Upper lobe of left lung (tissue), 6 donors: ENCODE results near the gene CD96. TPM values are rescaled to one million over a fixed set of nuclear protein-coding genes. Genes with fewer than 3 reads are reported as not detected.

Experiments
- ATAC-seq, 2 donors: fragments of 200-7000 bp; cut with Tn5 transposase; one replicate each; pipeline ENCODE4 v1.9.1; 2022; ENCODE audit warnings: mild to moderate bottlenecking in 2 of 2, moderate library complexity in 2 of 2; ENCODE audit not compliant: low FRiP score in 2 of 2
- DNase-seq, 2 donors: peaks; one replicate each; pipeline ENCODE4 v3.0.0-alpha.2; 2019 to 2020
- H3K27ac ChIP-seq, 4 donors: fragments of 200-600 bp; sonication (generic); one replicate each; pipeline ENCODE4 v1.5.1; 2016 to 2019
- H3K27me3 ChIP-seq, 4 donors: fragments of 200-600 bp; sonication (generic); one replicate each; pipeline ENCODE4 v1.5.1; 2017 to 2019
- H3K36me3 ChIP-seq, 4 donors: fragments of 200-600 bp; sonication (generic); one replicate each; pipeline ENCODE4 v1.5.1; 2016 to 2019
- H3K4me1 ChIP-seq, 4 donors: fragments of 200-600 bp; sonication (generic); one replicate each; pipeline ENCODE4 v1.5.1; 2018 to 2019
- H3K4me3 ChIP-seq, 4 donors: fragments of 200-600 bp; sonication (generic); one replicate each; pipeline ENCODE4 v1.5.1; 2017 to 2019; ENCODE audit warnings: mild to moderate bottlenecking in 2 of 4, moderate library complexity in 1 of 4
- H3K9me3 ChIP-seq, 4 donors: fragments of 200-600 bp; sonication (generic); one replicate each; pipeline ENCODE4 v1.5.1; 2018 to 2019
- EP300 ChIP-seq, 4 donors: sonication (generic); formaldehyde crosslinking; IDR thresholded peaks; one replicate each; pipeline ENCODE4 v1.5.1; 2017; ENCODE audit warnings: antibody characterized with exemption in 4 of 4, control low read depth in 2 of 4
- POLR2A ChIP-seq, 4 donors: fragments of 450-650 bp; IDR thresholded peaks; one replicate each; pipeline ENCODE4 v1.5.1; 2016 to 2017; ENCODE audit warnings: antibody characterized with exemption in 4 of 4, mild to moderate bottlenecking in 2 of 4
- POLR2AphosphoS5 ChIP-seq, 2 donors: sonication (generic); formaldehyde crosslinking; IDR thresholded peaks; one replicate each; pipeline ENCODE4 v1.5.1; 2017; ENCODE audit warnings: antibody characterized with exemption in 2 of 2
- WGBS, 2 donors: methylation state at CpG; one replicate each; pipeline ENCODE4 v1.1.5; 2017 to 2018; 5-methylcytosine and 5-hydroxymethylcytosine counted together
- total RNA-seq, 6 donors: library from RNA; depleted of rRNA in 4 of 6; stranded (reverse); fragments of >200 nt in 4 of 6; gene quantifications; one replicate each; pipeline versions ENCODE4 v1.1.0 to v1.2.1, GENCODE V29; 2016 to 2021
- TF ChIP-seq, protein P1 (sequence below), 6 experiments: fragments of 450-650 bp in 4 of 6; fragments of 200-600 bp in 2 of 6; sonication (generic) in 2 of 6; IDR thresholded peaks; one replicate each; pipeline ENCODE4 v1.5.1; 2016 to 2019; ENCODE audit warnings: antibody characterized with exemption in 6 of 6
- donor health status: DM: no; HTN: no; CAD: no; lungs with moderate emphysema.
- donor health status: DM: no; HTN: yes; CAD: no; lungs with severe emphysema.

The CD96 gene
- total RNA-seq, 6 donors from 2014 or later, result 2.4 to 18.2 (median 4.4) TPM

- Histone ChIP-seq H3K4me1 (peaks cover 3 to 25% (median 14%) of the 10 kb centered on the region in 4 donors), H3K27ac (no peak overlapping the region), H3K4me3 (peak overlapping the region in 1 of 4 donors; percentile 8), H3K9me3 (no peaks in the 10 kb centered on the region), H3K27me3 (no peaks in the 10 kb centered on the region), H3K36me3 (no peaks in the 10 kb centered on the region)
- TF ChIP-seq POLR2AphosphoS5 (IDR thresholded peaks at IDR 0.05), result no peak
- TF ChIP-seq, protein P1, sequence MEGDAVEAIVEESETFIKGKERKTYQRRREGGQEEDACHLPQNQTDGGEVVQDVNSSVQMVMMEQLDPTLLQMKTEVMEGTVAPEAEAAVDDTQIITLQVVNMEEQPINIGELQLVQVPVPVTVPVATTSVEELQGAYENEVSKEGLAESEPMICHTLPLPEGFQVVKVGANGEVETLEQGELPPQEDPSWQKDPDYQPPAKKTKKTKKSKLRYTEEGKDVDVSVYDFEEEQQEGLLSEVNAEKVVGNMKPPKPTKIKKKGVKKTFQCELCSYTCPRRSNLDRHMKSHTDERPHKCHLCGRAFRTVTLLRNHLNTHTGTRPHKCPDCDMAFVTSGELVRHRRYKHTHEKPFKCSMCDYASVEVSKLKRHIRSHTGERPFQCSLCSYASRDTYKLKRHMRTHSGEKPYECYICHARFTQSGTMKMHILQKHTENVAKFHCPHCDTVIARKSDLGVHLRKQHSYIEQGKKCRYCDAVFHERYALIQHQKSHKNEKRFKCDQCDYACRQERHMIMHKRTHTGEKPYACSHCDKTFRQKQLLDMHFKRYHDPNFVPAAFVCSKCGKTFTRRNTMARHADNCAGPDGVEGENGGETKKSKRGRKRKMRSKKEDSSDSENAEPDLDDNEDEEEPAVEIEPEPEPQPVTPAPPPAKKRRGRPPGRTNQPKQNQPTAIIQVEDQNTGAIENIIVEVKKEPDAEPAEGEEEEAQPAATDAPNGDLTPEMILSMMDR (IDR thresholded peaks at IDR 0.05), result no peak
- TF ChIP-seq POLR2A (IDR thresholded peaks at IDR 0.05), result no peak
- TF ChIP-seq EP300 (IDR thresholded peaks at IDR 0.05), result no peak
- ATAC-seq (no peak), DNase-seq (no peak)
- 20 to 67% methylated on average over 1 of the region's 1 CpG for WGBS, 2 donors
Measured at GRCh38 chr3:111675846-111676210, 133.8 kb downstream of the CD96 start.

- TF ChIP-seq, protein P1 (IDR thresholded peaks at IDR 0.05), result no peak
- TF ChIP-seq POLR2AphosphoS5 (IDR thresholded peaks at IDR 0.05) (no peak), POLR2A (IDR thresholded peaks at IDR 0.05) (no peak), EP300 (IDR thresholded peaks at IDR 0.05) (no peak)
- ATAC-seq (no peak), DNase-seq (no peak)
- H3K27ac ChIP-seq, result no peak overlapping the region
- WGBS, 2 donors, result 55 to 56% methylated on average over 7 to 8 of the region's 8 CpGs
- H3K9me3 ChIP-seq, result no peaks in the 10 kb centered on the region
- H3K4me1 ChIP-seq, result peaks cover 3 to 25% (median 14%) of the 10 kb centered on the region in 4 donors
- H3K36me3 ChIP-seq, result no peaks in the 10 kb centered on the region
- no peaks in the 10 kb centered on the region for H3K27me3 ChIP-seq
- H3K4me3 ChIP-seq, result peak overlapping the region in 1 of 4 donors; percentile 8
Measured at GRCh38 chr3:111676211-111677006, 134.4 kb downstream of the CD96 start.

GRCh38 chr3:111677007-111677392, 135.0 kb downstream of the CD96 start:
- no peak for TF ChIP-seq EP300 (IDR thresholded peaks at IDR 0.05)
- TF ChIP-seq POLR2A (IDR thresholded peaks at IDR 0.05), result no peak
- no peak for TF ChIP-seq POLR2AphosphoS5 (IDR thresholded peaks at IDR 0.05)
- TF ChIP-seq, protein P1 (IDR thresholded peaks at IDR 0.05), result no peak
- DNase-seq, result no peak
- 82% methylated on average over 4 of the region's 4 CpGs for WGBS, 2 donors
- Histone ChIP-seq H3K36me3 (no peaks in the 10 kb centered on the region), H3K4me3 (no peak overlapping the region), H3K9me3 (no peaks in the 10 kb centered on the region), H3K27me3 (no peaks in the 10 kb centered on the region), H3K4me1 (peaks cover 3 to 25% (median 14%) of the 10 kb centered on the region in 4 donors), H3K27ac (no peak overlapping the region)
- ATAC-seq, result no peak

GRCh38 chr3:111681661-111682426, 139.8 kb downstream of the CD96 start:
- DNase-seq (no peak), ATAC-seq (no peak)
- TF ChIP-seq POLR2A (IDR thresholded peaks at IDR 0.05) (no peak), EP300 (IDR thresholded peaks at IDR 0.05) (no peak), POLR2AphosphoS5 (IDR thresholded peaks at IDR 0.05) (no peak)
- TF ChIP-seq, protein P1 (IDR thresholded peaks at IDR 0.05), result no peak
- no peaks in the 10 kb centered on the region for H3K9me3 ChIP-seq
- H3K4me1 ChIP-seq, result no peaks in the 10 kb centered on the region
- H3K36me3 ChIP-seq, result no peaks in the 10 kb centered on the region
- 74 to 82% methylated on average over 7 of the region's 7 CpGs for WGBS, 2 donors
- no peaks in the 10 kb centered on the region for H3K27me3 ChIP-seq
- H3K4me3 ChIP-seq, result no peak overlapping the region
- no peak overlapping the region for H3K27ac ChIP-seq
